ENCODE data around the gene SNX9.
"Not testable (repeated sequence)": the region's sequence is repeated elsewhere in the genome, so short reads cannot be mapped to it uniquely, and the experiment has no call there.

The SNX9 gene

DNA sequence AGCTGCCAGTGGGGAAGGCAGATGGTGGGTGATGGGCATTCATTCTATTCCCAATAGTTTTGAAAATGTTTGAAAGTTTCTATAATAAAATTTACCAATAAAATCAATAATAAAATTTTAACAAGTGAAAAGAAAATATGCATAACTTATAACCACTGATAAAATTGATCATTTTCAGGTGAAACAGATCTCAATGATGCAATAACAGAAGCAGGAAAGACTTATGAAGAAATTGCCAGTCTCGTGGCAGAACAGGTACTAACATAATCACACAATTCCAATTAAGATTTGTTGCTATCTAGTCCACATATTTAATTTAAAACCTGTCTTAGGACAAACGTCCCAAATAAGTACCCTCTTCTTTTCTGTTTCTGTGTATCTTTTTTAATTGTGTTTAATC, 112.7 kb downstream of the SNX9 start:
- DNase-seq = no peak

DNA sequence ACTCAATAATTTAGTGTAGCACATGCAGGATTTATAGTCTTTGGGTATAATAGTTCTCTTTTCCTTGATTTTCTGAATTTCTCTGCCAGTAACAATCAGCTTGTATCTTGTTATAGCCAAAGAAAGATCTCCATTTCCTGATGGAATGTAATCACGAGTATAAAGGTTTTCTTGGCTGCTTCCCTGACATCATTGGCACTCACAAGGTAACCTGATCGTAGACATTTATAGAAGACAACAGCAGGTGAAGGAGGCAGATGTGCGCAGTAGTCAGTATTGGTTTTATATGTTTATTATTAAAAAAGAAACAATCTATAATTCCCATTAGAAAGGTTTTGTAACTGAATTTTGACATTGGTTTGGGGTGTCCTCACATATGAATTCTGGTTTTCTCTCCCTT, 114.3 kb downstream of the SNX9 start:
- DNase-seq = no peak

DNA sequence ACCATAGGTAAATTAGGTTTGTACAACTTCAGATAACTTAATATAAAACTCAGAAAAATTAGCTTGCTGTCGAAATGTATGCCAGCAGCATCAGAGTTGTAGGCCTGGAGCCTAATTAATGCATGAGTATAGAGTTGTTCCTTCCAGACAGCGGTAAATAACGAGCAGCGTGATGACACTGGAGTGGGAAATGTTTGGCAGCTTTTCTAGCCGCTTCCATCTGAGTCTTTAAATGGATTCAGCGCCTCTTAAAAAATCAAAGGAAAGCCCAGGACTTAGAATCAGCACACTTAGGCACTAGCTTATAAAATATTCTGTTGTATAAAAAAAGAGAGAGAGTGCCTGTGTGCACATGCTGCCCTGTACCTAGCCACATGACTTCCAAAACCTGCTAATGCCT, 114.9 kb downstream of the SNX9 start:
- no peak for DNase-seq

DNA sequence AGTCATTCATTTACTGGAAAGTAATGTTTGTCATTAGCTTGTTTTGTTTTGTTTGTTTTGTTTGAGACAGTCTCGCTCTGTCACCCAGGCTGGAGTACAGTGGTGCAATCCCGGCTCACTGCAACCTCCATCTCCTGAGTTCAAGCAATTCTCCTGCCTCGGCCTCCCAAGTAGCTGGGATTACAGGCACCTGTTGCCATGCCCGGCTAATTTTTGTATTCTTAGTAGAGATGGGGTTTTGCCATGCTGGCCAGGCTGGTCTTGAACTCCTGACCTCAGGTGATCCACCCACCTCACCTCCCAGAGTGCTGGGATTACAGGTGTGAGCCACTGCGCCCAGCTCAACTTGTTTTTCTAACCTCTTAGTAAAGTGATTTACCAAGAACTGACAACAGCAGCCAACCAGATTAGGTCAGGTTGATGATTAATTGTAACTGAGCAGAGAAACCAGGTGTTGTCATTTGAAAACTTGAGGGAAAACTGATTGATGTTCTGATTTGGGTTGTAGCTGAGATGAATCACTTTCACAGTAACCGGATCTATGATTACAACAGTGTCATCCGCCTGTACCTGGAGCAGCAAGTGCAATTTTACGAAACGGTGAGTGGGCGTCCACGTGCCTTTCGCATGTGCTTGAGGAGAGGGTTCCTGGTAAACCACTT, 117.5 kb downstream of the SNX9 start:
- DNase-seq = not testable (repeated sequence)

DNA sequence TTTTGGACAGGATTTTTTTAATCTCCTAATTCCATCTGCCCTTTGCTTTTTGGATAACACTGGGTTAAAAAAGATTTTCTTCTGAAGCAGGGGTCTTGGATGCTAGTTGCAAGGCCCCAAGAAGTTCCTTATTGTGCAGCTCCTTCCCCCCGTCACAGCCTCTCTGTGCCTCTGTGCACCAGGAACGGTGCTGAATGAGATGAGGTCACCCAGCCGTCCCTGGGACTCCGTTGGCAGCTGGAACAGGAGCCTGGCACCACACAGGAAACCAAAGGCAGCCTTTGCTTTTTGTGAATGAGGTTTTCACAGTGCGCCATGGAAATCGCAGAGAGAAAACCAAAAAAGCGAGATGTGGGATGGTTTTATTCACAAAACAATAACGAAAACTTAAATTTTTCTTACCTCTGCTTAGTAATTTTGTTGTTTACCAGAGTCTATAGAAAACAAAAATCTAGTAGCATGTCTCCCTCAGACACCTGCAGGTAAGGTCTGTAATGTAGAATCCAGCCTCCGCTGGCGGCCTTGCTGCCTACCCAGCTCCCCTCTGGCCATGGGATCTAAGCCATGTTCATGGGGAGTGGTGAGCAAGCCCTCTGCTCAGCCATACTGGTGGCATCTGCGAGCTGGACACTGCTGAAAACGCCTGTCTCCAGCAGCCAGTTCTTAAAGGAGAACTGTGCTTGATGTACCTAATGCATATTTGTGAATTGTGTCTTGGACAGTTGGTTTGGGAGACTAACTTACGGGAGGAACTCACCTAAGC, 118.2 kb downstream of the SNX9 start:
- no peak for DNase-seq

DNA sequence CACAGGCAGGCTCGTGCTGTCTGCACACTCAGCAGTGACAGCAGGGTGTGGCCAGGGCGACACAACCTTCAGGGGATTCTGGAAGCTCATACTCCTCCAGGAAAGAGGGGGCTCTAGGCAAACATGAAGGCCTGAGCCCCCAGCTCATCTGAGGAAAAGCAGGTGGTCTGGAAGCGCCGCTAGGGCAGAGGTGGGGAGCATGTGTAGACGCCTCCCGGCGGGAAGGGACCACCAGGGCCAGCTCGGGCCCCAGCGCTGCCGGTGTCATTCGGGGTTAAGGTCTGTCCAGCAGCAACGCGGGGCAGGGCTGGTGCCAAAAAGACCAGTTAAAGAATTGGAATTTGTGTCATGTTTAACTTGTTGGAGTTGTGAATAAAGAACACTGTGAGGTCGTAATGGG, 119.3 kb downstream of the SNX9 start:
- DNase-seq = no peak

DNA sequence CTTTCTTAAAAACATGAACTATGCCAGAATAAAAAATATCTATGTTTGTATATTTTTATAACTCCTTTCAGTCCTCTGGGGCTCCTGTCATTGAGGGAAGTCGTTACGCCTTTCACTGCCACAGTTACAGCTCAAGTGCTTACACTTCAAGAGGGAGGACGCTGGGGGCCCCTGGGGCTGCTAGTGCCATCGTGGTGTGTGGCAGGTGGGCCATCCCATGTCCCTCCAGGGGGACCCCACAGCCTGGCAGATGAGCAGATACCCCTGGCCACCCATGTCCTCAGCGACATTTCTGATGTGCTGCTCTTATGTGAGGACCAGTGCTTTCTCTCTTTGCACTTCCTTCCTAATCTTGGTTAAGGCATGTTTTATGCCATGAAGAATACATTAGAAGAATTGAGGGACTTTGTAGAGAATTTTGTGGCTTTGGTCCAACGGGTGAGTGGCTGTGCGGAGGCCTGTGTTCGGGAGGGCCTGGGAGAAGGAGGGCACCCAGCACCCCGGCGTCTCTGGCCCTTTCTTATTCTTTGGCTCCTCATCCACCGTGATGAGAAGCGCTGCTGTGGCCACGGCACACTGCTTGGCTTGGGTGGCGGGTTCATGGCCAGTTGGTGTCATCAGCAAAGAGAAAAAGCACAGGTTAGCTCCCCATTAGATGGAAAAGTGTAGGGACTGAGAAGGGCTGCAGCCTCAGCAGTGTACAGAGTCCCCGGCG, 120.4 kb downstream of the SNX9 start:
- DNase-seq = no peak

DNA sequence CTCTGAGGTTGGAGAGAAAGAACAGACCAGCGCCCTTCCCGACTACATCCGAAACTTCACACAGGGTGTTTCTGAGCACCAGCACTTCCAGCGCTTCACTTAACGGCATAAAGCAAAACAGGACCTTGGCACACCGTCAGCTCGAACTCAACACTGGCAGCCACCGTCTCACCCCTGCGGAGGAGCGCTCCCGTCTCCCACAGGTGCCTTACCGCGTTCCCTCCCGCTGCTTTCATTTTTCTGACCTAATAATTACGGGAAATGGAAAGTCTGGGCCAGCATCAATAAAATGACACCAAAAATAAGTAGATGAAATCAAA, 120.9 kb downstream of the SNX9 start:
- DNase-seq = no peak

DNA sequence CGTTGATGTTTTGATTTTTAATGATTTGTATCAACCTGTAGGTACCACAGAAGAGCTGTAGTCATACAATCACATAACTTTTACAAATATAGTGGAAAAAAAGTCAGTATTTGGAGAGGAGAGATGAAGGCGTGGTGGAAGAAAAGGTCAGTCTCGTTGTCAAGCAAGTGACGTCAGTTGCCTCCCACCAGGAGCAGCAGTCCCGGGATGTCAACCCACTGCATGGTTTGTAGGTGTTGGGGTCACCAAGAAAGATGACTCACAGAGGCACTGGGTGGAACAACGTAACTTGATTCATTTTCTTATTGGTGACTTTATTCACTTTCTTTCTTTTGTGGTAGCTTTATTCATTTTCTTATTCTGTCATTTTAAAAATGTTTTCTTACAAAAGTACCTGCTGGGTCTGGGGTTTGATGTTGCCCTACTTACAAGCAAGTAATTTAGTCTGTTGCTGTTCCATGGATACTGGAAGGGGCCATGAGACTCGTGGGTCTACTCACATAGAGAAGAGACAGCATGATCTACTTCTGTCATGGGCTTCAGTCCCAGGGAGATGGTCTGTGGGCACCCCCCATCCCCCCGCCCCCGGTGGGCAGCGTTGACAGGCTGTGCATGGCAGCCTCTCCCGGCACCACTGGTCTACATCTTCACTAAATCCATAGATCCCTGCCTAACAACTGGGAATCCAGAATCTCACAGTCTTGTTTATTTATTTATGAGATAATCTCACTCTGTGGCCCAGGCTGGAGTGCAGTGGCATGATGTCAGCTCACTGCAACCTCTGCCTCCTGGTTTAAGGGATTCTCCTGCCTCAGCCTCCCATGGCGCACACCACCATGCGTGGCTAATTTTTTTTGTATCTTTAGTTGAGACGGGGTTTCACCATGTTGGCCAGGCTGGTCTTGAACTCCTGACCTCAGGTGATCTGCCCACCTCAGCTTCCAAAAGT, 122.2 kb downstream of the SNX9 start:
- DNase-seq = no peak

DNA sequence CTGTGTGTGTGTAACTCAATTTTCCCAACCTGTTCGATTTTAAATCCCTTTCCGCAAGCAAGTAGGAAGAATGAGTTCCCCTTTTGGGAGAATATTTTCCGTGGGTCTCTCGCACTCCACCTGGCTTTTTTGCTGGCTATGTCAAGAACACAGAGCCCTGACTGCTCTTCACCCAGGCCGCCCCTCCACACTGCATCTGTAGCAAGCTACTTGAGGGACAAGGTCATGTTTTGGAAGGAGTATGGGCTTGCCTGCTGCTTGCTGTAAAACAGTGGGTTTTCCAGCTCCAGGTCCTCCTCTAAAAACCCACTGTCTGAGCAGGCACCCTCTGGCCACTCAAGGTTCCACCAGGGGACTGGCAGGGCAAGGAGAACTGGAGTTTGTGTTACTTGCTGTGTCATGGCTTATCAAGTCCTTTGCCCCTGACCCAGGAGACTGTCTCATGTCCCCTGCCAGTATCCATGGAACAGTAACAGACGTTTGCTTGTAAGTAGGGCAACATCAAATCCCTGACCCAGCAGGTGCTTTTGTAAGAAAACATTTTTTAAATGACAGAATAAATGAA, 123.1 kb downstream of the SNX9 start:
- no peak for DNase-seq

DNA sequence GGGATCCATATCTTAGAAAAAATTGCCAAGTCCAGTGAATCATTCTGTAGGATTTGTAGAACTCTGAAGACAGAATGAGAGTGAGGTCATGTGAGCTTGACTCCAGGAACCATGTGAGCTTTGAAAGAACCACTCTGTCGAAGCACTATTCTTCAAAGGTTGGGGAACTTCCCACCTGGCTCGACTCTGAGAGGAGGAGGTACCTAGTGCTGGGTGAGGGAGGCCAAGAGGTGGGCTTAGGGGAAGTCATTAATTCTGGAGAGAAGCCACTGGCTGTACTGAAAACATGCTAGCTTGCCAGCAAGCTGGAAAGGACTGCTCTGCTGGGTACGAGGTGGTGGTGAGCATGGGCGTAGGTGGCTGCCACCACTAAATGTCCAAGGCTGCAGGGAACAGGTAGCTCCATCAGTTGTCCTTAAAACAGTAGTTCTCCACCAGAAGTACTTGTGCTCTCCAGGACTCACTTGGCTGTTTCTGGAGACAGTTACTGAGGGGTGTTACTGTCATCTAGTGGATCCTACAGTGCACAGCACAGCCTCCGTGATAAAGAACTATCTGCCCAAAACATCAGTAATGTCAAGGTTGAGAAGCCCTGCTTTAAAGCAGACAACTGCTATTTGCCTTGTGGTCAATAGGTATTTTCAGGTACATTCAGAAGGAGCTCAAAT, 124.0 kb downstream of the SNX9 start:
- DNase-seq = peak; percentile 16

DNA sequence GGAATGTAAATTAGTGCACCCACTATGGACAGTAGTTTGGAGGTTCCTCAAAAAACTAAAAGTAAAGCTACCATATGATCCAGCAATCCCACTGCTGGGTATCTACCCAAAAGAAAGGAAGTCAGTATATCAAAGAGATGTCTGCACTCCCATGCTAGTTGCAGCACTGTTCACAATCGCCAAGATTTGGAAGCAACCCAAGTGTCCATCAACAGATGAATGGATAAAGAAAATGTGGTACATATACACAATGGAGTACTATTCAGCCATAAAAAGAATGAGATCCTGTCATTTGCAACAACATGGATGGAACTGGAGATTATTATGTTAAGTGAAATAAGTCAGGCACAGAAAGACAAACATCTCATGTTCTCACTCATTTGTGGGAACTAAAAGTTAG, 127.9 kb downstream of the SNX9 start:
- DNase-seq = not testable (repeated sequence)

DNA sequence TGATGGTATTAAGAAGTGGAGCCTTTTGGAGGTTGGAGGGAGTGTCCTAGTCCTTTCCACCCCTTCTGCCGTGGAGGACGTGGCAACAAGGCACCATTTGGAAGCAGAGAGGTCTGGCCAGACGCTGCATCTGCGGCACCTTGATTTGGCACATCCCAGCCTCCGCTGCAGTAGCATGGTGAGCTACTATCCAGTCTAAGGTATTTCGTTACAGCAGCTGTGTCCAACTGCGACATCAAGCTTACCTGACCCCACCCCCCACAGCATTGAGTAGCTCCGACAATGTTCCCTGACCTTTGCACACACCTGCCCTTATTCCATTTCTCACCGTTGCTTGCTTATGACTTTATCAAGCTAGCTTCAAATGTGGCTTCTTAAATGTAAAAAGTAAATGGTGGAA, 128.8 kb downstream of the SNX9 start:
- DNase-seq = no peak

DNA sequence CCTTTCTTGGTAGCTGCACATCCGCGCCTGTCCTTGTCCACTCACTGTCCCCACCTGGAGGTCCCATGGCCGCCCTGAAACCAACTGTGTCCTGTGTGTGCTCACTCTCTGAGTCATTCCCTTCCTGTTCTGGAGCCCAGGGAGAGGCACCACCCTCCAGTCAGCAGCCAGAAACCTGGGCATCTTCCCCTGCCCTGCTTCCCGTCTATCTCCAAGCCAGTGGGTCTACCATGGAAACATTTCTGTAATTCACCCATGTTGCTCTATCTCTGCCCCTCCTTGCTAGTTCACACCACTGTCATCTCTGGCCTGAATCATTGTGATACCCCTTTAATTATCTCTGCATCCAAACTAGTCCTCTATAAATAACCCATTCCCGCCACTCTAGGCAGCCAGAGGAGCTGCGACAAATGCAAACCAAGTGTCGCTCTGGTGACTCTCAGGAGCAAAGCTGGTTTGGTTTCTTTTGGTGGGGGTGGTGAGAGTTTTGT, 129.9 kb downstream of the SNX9 start:
- no peak for DNase-seq

DNA sequence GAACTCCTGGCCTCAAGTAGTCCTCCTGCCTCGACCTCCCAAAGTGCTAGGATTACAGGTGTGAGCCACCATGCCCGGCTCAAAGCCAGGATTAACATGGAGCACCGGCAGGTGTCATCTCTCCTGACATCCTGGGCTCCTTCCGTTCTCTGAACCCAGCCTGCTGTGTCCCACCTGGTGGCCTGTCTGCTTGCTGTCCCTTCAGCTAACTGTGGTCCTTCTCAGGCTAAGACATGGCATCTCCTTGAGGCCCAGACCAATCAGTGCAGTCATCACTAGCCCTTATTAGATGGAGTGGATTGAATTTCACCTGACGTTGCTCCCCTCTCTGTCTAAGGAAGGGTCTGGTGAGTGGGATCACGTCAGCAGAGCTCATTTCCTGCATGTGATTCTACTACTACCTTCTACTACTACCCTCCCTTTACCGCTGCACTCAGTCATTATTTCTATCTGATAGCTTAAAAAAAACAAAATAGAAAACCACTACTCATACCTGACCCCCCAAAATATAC, 130.6 kb downstream of the SNX9 start:
- DNase-seq = no peak

DNA sequence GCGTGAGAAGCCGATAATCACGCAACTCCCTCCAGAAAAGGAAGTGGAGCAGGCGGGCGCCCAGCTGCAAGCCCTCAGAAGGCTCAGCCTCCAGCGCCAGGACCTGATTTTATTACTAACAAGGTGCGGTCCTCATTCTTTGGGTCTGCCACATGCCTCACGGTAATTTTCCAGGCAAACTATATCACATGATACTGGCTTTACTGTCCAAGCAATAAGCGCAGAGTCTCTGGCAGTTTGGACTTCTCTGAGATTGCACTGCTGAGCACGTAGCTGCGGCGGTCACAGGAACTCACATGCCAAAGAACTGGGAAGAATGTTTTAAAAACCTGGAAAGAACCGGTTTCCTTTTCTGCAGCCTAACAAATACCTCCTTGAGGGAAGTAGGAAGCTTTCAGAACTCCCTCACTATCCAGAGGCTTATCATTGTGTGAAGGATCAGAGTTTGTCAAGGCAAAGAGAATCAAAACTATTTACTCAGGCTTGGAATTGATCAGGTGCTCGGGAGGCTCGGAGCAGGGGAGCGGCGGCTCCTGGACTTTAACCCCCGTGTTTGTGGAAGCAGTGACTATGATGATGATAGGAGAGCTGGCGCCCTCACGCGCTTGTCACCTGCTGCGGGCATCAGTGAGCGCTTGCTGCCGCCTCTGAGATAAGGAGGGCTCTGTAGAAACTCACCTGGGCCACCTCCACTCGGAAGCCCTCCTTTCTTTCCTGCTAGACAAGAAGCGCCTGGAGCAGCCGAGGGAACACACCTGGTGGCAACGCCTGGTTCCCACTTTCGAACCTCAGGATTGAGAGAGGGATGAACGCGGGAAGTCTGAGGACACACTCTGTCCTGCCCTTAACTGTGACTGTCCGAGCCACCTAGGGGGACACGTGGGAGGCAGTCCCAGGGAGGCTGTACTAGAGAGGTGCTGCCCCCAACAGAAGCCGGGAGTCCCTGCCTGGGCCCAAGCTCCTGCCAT, 131.4 kb downstream of the SNX9 start:
- peak; percentile 36 for DNase-seq

DNA sequence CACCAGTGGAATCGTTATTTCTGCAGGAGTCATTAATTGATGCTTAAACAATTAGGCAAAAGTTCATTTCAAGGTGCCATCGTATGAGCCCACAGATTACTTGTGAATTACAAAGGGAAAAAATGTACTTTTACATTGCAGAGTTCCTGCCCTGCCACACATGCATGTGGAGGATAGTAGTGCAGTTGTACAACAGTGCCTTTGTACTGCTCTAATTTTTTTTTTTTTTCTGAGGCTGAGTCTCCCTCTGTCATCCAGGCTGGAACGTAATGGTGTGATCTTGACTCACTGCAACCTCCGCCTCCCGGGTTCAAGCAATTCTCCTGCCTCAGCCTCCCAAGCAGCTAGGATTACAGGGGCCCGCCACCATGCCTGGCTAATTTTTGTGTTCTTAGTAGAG, 132.6 kb downstream of the SNX9 start:
- no peak for DNase-seq

DNA sequence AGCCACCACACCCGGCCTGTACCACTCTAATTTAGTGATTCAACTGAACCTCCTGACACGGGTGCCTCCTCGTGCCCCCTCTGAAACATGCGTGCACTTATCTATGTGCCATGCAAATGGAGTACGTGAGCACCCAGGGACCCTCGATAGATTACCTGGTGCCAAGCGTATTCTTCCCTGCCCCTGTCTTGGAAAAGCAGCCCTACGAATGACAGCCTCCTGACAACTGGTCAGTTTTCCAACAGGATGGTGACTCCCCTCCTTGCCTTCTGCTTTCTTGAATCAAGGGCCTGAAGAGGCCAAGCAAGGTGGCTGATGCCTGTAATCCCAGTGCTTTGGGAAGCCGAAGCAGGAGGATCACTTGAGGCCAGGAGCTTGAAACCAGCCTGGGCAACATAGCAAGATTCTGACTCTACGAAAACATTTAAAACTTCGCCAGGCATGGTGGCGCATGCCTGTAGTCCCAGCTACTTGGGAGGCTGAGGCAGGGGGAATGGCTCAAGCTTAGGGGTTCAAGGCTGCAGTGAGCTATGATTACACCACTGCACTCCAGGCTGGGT, 133.2 kb downstream of the SNX9 start:
- DNase-seq = no peak

DNA sequence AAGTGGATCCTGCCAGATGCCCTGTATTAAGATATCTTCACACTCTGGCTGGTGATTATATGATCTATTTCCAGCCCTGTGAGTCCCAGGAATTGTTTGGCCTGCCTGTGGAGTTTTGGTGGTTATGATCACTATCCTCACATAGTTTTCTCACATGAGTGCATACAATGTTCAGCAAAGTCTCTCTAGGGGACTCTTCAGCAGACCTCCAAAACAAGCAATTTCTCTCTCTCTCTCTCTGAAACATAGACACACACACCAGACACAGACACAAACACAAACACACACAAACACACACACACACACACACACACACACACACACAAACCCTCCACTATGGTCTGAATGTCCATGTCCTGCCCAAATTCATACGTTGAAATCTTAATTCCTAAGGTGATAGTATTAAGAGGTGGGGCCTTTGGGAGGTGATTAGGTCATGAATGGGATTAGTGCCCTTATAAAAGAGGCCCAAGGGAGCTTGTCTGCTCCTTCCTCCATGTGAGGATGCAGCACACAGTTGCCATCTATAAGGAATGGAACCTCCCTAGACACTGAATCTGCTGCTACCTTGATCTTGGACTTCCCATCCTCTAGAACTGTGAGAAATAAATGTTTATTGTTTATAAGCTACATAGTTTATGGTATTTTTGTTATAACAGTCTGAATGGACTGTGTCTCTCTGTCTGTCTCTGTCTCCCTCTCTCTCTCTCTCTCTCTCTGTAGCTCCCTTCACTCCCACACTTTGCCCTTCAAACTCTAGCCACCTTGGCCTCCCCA, 136.6 kb downstream of the SNX9 start:
- no peak for DNase-seq

All from fibroblast of upper back skin (primary cell).